Glutamatergic neuron (in vitro differentiated cells): Measurements from ENCODE around the gene E4F1. TPM values are rescaled to one million over a fixed set of nuclear protein-coding genes. Genes with fewer than 3 reads are reported as not detected.

Experiments
- DNase-seq: peaks from one replicate; pipeline ENCODE4 v3.0.0; 2022
- H3K27ac Mint-ChIP-seq: one replicate; pipeline ENCODE4 v1.8.0; 2020; ENCODE audit warnings: mild to moderate bottlenecking, mixed read lengths, inconsistent platforms; ENCODE audit not compliant: unreplicated experiment
- H3K27me3 Mint-ChIP-seq: one replicate; pipeline ENCODE4 v1.8.0; 2020; ENCODE audit warnings: mild to moderate bottlenecking, moderate library complexity, mixed read lengths, inconsistent platforms; ENCODE audit not compliant: unreplicated experiment
- H3K36me3 Mint-ChIP-seq: one replicate; pipeline ENCODE4 v1.8.0; 2020; ENCODE audit warnings: mild to moderate bottlenecking, mixed read lengths, inconsistent platforms; ENCODE audit not compliant: unreplicated experiment
- H3K4me1 Mint-ChIP-seq: one replicate; pipeline ENCODE4 v1.8.0; 2020; ENCODE audit warnings: mild to moderate bottlenecking, low read depth, mixed read lengths, inconsistent platforms; ENCODE audit not compliant: unreplicated experiment
- H3K4me3 Mint-ChIP-seq: one replicate; pipeline ENCODE4 v1.8.0; 2020; ENCODE audit warnings: mild to moderate bottlenecking, mixed read lengths, inconsistent platforms; ENCODE audit not compliant: unreplicated experiment
- H3K9me3 Mint-ChIP-seq: one replicate; pipeline ENCODE4 v1.8.0; 2020; ENCODE audit warnings: mild to moderate bottlenecking, moderate library complexity, mixed read lengths, inconsistent platforms; ENCODE audit not compliant: unreplicated experiment
- CTCF ChIP-seq: fragments of 200-600 bp; sonication (generic); IDR thresholded peaks from one replicate; pipeline ENCODE4 v1.5.0; 2021; ENCODE audit not compliant: partially characterized antibody, unreplicated experiment
- total RNA-seq: library from RNA; stranded (reverse); fragmentation: NEBNext Ultra II Directional; extraction: Animal tissue kit (Norgen Biotek cat#: 25700); gene quantifications from one replicate; pipeline ENCODE4 v1.2.1, GENCODE V29; 2021; ENCODE audit not compliant: unreplicated experiment

The E4F1 gene
- total RNA-seq, 1 donor from 2014 or later, result 53.4 TPM

GRCh38 chr16:2176047-2176446 lies 47.3 kb upstream of the E4F1 start:
- H3K27me3 Mint-ChIP-seq, result peaks cover 2% of the 10 kb centered on the region
- no peak overlapping the region for H3K4me3 Mint-ChIP-seq
- no peak for DNase-seq
- no peaks in the 10 kb centered on the region for H3K36me3 Mint-ChIP-seq
- no peaks in the 10 kb centered on the region for H3K9me3 Mint-ChIP-seq
- no peaks in the 10 kb centered on the region for H3K4me1 Mint-ChIP-seq
- TF ChIP-seq CTCF, result no peak
- H3K27ac Mint-ChIP-seq, result no peak overlapping the region

GRCh38 chr16:2177101-2177500 lies 46.3 kb upstream of the E4F1 start:
- no peak for DNase-seq
- no peaks in the 10 kb centered on the region for H3K36me3 Mint-ChIP-seq
- peaks cover 1% of the 10 kb centered on the region for H3K4me1 Mint-ChIP-seq
- peaks cover 3% of the 10 kb centered on the region for H3K9me3 Mint-ChIP-seq
- no peak overlapping the region for H3K4me3 Mint-ChIP-seq
- no peaks in the 10 kb centered on the region for H3K27me3 Mint-ChIP-seq
- no peak overlapping the region for H3K27ac Mint-ChIP-seq
- no peak for TF ChIP-seq CTCF

- DNase-seq, result no peak
- no peak for TF ChIP-seq CTCF
- Mint-ChIP-seq H3K27me3 (no peaks in the 10 kb centered on the region), H3K4me3 (no peak overlapping the region), H3K4me1 (peaks cover 1% of the 10 kb centered on the region), H3K9me3 (peaks cover 3% of the 10 kb centered on the region), H3K36me3 (no peaks in the 10 kb centered on the region), H3K27ac (no peak overlapping the region)
These were observed 45.8 kb upstream of the E4F1 start for GRCh38 chr16:2177561-2177960.

- H3K4me1 Mint-ChIP-seq, result peaks cover 1% of the 10 kb centered on the region
These were observed 44.9 kb upstream of the E4F1 start for GRCh38 chr16:2178321-2179106.

More at GRCh38 chr16:2178321-2179106, 44.9 kb upstream of the E4F1 start:
- Mint-ChIP-seq H3K27me3 (no peaks in the 10 kb centered on the region), H3K4me3 (no peak overlapping the region), H3K27ac (no peak overlapping the region), H3K9me3 (peaks cover 3% of the 10 kb centered on the region), H3K36me3 (no peaks in the 10 kb centered on the region)
- peak; percentile 61 for DNase-seq
- TF ChIP-seq CTCF, result no peak
